HG03135 (cell line): ENCODE results near the gene BRI3.

Source experiments
- ATAC-seq: cut with Tn5 transposase; IDR thresholded peaks from one replicate; pipeline ENCODE4 v1.9.1; 2021; ENCODE audit warnings: mild to moderate bottlenecking, moderate library complexity; ENCODE audit not compliant: unreplicated experiment

BRI3 gene, protein sequence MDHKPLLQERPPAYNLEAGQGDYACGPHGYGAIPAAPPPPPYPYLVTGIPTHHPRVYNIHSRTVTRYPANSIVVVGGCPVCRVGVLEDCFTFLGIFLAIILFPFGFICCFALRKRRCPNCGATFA

DNA sequence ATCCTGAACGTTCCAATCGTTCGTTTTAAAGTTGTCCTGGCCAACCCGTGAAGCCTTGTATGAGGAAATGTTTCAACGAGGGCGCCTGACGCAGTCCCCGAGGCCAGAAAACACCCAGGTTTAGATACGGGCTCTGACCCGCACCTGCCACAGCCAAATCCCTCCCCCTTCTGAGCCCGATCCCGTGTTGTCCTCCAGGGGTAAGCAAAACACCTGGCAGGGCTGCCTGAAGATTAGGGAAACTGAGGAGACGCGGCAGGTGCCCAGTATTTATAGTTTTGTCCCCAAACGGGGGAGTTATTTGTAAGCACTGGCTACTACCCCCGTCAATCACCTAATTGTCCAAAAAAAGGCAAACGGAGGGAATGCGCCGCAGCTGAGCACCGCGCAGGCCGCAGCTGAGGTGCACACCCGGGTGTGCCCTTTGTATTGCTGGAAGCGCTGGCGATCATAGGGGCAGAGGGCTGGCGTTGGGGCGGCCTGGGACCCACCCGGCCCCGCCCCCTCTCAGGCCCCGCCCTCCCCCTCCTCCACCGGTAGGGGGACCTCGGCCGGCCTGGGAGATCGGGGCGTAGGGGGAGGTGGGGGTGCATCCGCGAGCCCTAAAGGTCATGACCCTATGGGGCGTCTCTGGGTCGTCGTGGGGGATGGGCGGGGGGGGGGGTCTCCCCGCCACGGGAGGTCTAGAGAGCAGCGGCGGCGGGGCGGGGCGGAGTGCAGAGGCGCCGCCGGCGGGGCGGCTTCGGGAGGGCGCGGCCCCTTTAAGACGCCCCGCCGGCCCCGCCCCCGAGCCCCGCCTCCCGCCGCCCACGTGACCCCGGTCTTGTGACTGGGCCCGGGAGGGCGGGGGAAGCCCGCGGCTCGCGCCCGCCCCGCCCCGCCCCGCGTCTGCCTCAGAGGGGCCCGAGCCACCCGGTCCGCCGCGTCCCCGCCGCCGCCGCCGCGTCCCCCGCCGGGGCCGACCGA is at the start of gene BRI3:
Gene BRI3 (plus strand): TSS at position 896 of the 966 bp plus-strand sequence. CDS start 110 bp downstream, outside the sequence.
- peak; percentile 73 for ATAC-seq

DNA sequence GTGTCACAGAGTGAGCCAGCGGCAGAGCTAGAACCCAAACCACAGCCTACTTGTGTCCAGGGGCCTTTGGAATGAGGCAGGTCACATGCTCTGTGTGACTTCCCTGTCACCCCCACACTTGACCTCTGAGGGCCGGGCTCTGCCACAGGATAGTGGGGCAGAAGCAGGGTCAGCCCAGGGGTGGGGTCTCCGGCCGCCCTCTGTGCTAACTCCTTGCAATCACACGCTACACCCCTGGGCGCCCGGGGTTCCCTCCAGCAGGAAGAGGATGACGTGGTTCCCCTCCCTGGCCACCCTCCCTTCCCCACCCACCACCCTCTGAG is 49.3 kb upstream of the BRI3 start:
- ATAC-seq = no peak

GRCh38 chr7:98232799-98233198 is 48.7 kb upstream of the BRI3 start:
- ATAC-seq = no peak

DNA sequence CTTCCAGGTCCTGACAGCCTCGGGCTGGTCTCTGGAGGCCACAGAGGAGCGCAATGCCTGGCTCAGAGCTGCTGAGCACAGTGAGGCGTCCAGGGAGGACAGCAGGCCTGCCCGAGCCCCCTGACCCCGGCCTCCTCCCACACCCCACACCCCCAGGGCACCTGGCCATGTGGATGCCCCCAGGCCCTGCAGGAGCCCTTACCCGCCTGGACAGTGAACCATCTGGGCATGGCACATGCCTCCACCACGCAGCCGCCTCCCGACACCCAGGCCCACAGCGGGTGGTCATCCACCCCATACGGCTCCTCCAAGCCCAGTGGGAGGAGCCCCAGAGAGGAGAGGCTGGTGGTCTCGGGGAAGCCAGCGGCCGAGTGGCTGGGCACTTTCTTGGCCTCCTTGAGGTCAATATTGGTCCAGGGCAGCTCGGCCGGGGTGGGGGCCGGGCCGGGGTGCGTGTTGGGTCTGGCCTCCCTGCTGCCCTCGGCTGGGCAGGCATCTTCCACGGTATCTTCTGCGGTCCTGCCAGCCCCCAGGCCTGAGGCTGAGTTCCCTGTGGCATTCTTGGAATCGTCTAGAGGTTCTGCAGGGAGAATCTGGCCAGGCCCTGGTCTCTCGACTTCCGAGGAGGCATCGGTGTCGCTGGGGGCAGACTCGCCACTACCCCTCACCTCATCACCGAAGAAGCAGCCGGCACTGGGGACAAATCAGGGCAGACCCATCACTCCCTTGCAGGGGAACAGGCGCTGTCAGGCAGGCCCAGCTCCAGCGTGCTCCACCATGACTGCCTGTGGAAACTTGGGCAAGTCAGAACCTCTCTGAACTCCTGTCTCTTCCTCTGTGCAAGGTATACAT is 48.0 kb upstream of the BRI3 start:
- no peak for ATAC-seq

- no peak for ATAC-seq
These were observed 46.9 kb upstream of the BRI3 start for GRCh38 chr7:98234429-98235147.

GRCh38 chr7:98235901-98236300 is 45.6 kb upstream of the BRI3 start:
- no peak for ATAC-seq

DNA sequence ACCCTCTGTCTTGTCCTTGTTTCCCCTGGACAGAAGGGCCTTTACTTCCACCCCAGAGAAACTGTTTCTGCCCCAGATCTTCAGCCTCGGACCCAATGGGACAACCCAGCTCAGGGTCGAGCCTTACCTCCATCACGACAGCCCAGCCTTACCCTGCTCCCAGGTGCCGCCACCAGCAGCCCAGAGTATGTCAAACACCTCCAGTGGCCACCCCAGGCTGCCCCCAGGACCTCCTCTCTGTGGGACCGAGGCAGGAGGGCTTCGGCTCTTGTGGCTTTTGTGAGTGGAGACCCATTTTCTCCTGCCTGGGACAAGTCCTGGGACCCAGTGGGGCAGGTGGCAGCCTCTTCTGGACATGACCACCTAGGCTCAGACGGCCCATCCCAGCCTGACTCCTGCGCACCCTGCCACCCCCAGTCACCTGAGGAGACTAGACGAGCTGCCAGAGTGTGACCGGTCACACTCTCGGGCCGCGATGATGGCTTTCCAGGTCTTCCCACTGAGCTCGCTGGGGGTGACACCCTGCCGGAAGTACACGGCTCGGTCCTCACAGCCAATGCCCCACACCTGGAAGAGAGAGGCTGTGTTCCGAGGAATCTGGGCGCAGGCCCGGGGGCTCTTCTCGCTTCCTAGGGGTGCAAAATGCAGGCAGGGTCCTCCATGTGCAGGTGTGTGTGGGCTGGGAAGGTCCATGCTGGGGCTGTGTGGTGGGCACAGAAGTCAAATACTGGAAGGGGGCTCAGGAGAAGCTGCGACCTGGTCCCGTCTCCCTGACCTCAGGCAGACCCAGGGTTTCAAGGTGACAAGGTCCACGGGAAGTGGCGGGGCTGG is 44.9 kb upstream of the BRI3 start:
- no peak for ATAC-seq

DNA sequence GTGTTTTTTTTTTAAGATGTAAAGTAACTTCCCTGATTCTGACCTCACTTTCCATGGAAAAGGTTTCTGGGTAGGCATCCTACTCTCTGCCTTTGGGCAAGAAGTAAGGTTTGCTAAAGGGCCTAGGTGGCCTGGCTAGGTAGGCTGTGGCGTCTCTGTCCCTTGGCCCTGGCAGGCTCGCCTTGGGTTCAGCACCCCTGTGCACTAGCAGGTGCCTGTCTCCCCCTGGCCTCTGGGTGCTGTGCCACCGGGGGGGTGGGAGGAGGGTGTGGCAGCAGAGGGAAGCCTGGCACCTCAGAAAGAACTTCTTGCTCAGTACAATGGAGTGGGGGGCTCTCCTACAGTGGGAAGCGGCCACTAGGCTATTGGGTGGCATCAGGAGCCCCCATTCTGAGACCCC is 43.4 kb upstream of the BRI3 start:
- ATAC-seq = no peak

- no peak for ATAC-seq
These were observed 42.5 kb upstream of the BRI3 start for GRCh38 chr7:98238976-98239375.

DNA sequence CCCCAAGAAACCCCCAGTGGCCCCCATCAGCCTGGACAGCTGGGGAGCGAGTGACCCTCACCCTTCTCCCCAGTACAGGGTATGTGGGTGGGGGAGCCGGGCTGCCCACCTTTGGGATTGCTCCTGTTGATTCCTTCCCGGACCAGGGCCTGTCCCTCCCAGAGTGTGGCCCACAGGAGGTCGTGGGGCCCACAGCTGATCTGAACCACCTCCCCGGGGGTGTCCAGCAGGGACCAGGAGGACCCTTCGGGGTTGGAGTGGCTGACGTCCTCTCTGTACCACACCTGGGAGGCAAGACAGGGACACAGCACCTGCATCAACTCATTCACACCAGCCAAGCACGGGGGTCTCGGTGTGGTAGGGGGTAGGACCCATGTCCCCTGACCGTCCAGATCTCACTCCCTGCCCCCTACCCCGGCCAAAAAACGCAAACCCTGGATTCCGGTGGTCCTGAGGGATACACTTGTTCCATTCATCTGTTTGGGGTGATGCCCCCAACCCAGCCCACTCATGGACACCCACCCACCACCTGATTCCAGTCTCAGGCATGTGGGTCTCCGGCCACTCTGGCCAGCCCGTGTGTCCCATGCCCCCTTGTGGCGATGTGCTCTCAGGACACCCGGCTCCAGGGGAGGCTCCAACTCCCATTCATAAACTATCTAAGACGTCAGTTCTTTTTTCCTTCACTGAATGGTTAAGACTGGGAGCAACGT is 40.4 kb upstream of the BRI3 start:
- ATAC-seq = no peak

DNA sequence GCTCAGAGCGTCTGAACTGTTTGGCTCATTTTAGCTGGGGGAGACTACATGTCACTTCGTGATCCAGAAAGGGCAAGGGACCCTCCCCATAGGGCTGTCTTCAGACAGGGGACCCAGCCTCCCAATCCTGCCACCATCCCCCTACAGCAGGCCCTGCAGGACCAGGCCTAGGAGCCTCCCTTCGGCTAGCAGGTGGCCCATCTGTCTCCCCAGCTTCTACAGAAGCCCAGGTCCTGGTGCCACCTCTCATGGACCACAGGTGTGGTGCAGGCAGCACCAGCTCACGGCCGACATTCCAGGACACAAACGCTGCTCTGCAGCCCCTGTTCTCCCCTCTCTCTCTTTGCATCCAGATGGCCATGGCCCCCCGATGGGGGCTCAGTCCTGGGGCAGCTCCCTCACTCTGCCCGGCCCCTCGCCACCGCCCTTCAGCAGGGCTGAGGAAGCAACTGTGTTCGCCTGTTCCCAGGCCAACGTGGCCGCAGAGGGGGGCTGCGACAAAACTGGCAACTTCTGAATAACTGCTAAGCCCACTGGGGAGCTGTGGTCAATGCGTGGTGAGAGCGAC is 39.7 kb upstream of the BRI3 start:
- ATAC-seq = no peak

GRCh38 chr7:98242342-98242741 is 39.1 kb upstream of the BRI3 start:
- no peak for ATAC-seq

DNA sequence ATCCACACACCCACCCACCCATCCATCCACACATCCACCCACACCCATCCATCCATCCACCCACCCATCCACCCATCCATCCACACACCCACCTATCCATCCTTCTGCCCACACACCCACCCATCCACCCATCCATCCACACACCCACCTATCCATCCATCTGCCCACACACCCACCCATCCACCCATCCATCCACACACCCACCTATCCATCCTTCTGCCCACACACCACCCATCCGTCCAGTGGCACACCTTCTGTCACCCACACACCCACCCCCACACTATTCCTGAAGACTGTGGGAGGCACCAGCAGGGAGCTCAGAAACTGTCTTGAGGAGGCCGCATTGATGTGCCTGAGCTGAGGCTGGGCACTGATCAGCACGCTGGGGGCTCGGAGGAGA is 38.6 kb upstream of the BRI3 start:
- no peak for ATAC-seq

- no peak for ATAC-seq
These were observed 36.6 kb upstream of the BRI3 start for GRCh38 chr7:98244871-98245270.

- no peak for ATAC-seq
These were observed 33.3 kb upstream of the BRI3 start for GRCh38 chr7:98248156-98248555.

DNA sequence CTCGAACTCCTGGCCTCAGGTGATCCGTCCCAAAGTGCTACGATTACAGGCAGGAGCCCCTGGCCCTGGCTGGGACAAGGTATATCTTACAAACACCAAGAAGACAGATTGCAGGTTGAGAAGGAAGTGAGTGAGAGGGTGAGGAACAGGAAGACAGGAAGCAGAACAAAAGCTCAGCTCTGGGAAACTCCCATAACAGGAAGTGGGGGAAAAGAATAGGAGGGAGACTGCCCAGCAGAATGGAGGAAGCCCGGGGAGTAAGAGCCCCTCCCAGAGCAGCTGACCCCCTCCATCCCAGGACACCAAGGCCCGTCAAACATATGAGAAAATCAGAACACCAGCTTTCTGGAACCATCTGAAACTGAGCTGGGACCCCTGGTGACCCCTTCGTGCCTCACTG is 32.4 kb upstream of the BRI3 start:
- no peak for ATAC-seq

DNA sequence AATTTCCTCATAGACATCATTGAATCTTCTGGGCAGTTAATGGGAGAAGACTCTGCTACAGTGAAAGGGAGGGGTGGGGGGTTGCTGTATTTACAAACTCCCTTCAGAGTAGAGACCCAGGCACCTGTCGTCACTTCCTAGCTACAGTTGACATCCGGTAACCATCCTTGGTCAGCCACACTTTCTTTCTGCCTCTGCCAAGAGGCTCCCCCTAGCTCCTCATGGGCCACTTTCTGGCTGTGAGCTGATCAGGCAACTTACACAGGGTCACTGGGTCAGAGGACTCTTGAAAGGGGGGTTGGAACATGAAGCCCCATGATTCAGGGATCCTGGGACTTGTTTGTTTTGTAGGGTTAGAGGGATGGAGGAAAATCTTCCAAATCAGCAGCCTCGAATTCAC is 30.7 kb upstream of the BRI3 start:
- no peak for ATAC-seq

- ATAC-seq = peak; percentile 18
These were observed 30.3 kb upstream of the BRI3 start for GRCh38 chr7:98251231-98251600.
